Stomach (tissue), 4 donors: ENCODE measurements around the gene FBP1.

Source experiments
- EP300 ChIP-seq: sonication (generic); formaldehyde crosslinking; IDR thresholded peaks from one replicate; pipeline ENCODE4 v1.6.1; 2017; ENCODE audit warnings: antibody characterized with exemption
- POLR2A ChIP-seq, 4 donors: fragments of 450-650 bp; IDR thresholded peaks; one replicate each; pipeline ENCODE4 v1.6.1; 2016; ENCODE audit warnings: antibody characterized with exemption in 4 of 4, control low read depth in 2 of 4, mild to moderate bottlenecking in 1 of 4, moderate library complexity in 1 of 4
- POLR2AphosphoS5 ChIP-seq, 3 donors: sonication (generic); formaldehyde crosslinking; IDR thresholded peaks; one replicate each; pipeline ENCODE4 v1.6.1; 2016; ENCODE audit warnings: antibody characterized with exemption in 3 of 3
- TF ChIP-seq, protein P1 (sequence below), 7 experiments: fragments of 450-650 bp in 4 of 7; fragments of 200-600 bp in 3 of 7; sonication (generic) in 3 of 7; IDR thresholded peaks; one replicate each; pipeline ENCODE4 v1.5.1; 2016 to 2019; ENCODE audit warnings: antibody characterized with exemption in 7 of 7, control low read depth in 2 of 7, mild to moderate bottlenecking in 1 of 7

DNA sequence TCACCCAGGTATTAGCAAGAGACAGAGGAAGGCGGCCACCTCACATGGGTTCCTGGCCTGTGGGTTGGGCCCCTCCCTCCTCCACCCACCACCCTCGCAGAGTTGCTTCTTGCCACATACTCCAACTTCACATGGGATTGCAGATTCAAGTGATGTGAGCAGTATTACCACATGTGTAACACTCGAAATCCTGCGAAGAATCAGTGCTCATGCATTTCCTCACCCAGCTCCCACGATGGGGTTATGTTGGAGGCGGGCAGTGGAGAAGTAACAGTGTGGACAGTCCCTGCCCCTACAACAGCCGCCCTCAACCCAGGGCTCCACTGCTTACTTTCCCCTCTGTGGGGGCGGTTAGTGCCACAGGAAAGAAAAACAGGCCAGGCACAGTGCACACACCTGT is 3.9 kb upstream of the FBP1 start:
- TF ChIP-seq, protein P1, sequence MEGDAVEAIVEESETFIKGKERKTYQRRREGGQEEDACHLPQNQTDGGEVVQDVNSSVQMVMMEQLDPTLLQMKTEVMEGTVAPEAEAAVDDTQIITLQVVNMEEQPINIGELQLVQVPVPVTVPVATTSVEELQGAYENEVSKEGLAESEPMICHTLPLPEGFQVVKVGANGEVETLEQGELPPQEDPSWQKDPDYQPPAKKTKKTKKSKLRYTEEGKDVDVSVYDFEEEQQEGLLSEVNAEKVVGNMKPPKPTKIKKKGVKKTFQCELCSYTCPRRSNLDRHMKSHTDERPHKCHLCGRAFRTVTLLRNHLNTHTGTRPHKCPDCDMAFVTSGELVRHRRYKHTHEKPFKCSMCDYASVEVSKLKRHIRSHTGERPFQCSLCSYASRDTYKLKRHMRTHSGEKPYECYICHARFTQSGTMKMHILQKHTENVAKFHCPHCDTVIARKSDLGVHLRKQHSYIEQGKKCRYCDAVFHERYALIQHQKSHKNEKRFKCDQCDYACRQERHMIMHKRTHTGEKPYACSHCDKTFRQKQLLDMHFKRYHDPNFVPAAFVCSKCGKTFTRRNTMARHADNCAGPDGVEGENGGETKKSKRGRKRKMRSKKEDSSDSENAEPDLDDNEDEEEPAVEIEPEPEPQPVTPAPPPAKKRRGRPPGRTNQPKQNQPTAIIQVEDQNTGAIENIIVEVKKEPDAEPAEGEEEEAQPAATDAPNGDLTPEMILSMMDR (IDR thresholded peaks at IDR 0.05): no peak
- TF ChIP-seq EP300 (no peak), POLR2A (IDR thresholded peaks at IDR 0.05) (no peak), POLR2AphosphoS5 (IDR thresholded peaks at IDR 0.05) (no peak)
